ENCODE measurements around the gene PACRGL. TPM values are rescaled to one million over a fixed set of nuclear protein-coding genes. Genes with fewer than 3 reads are reported as not detected.

Gene PACRGL
- total and polyA plus RNA-seq, 2 of the 4 experiments (the other 2 are of a cell fraction): 7.4 to 13.1 TPM

DNA sequence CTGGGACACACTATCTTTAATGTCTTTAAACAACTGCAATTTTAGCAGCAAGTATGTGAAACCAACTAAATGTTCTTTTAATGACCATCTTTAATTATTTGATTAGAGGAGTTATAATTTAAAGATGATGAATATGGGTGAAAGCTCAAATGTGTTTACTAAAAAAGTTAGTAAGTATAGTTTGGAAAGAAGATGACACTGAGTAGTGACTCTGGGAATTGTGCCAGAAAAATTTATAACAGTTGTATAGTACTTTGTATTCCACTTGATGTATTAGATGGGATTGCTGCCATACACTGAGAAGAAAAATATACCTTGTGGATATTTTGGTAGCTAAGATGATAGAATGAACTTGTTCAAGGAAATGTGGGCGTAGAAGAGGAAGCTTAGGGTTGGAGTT lies 19.5 kb upstream of the PACRGL start:
- Histone ChIP-seq H2BK20ac (ENCODE audit: low read depth, low read length) (no peak overlapping the region), H4K20me1 (ENCODE audit: insufficient read depth, low read length) (no peaks in the 10 kb centered on the region), H3K9ac (ENCODE audit: low read depth, low read length) (no peak overlapping the region), H2BK15ac (ENCODE audit: low read depth, low read length) (no peak overlapping the region), H3K56ac (ENCODE audit: extremely low read depth, insufficient read depth, low read length) (no peak overlapping the region), H3K4me3 (ENCODE audit: insufficient read depth, low read depth, low read length) (no peak overlapping the region), H4K5ac (ENCODE audit: low read depth, low read length) (no peak overlapping the region), H3K36me3 (ENCODE audit: control insufficient read depth, insufficient read depth, low read length) (no peaks in the 10 kb centered on the region), H3K4me1 (ENCODE audit: control insufficient read depth, insufficient read depth, low read length) (no peaks in the 10 kb centered on the region), H3K14ac (replicated peaks; ENCODE audit: low read depth, low read length) (no peak overlapping the region), H3K79me1 (ENCODE audit: low read depth in 1 of 2, low read length in 2 of 2) (no peaks in the 10 kb centered on the region), H3K27me3 (ENCODE audit: control insufficient read depth, insufficient read depth, low read length) (peaks cover 14% of the 10 kb centered on the region), H3K27ac (ENCODE audit: insufficient read depth, low read length) (no peak overlapping the region), H4K8ac (ENCODE audit: low read depth in 2 of 2, low read length in 2 of 2) (no peak overlapping the region), H2AK9ac (replicated peaks; ENCODE audit: low read depth, low read length, poor library complexity) (no peak overlapping the region), H3K23ac (ENCODE audit: low read depth, low read length) (no peak overlapping the region), H2BK5ac (ENCODE audit: low read depth, low read length, poor library complexity, severe bottlenecking) (no peak overlapping the region), H2AK5ac (ENCODE audit: low read depth, low read length) (no peak overlapping the region), H2AFZ (replicated peaks; ENCODE audit: low read length, poor library complexity) (no peak overlapping the region), H3K9me1 (ENCODE audit: insufficient read depth, low read length) (no peaks in the 10 kb centered on the region), H3K18ac (ENCODE audit: low read depth, low read length) (no peak overlapping the region), H3K9me3 (ENCODE audit: control insufficient read depth, insufficient read depth, low read length) (no peaks in the 10 kb centered on the region), H3K4me2 (ENCODE audit: low read depth, low read length) (no peak overlapping the region), H3K4ac (ENCODE audit: low read depth, low read length) (no peak overlapping the region), H4K91ac (ENCODE audit: insufficient read depth, low read depth, low read length) (no peak overlapping the region), H2BK120ac (ENCODE audit: low read depth, low read length) (no peak overlapping the region)
- ATAC-seq (ENCODE audit: low read depth): no peak
- TF ChIP-seq MAFK (IDR thresholded peaks at IDR 0.05; ENCODE audit: low read depth, low read length) (no peak), MAZ (IDR thresholded peaks at IDR 0.05; ENCODE audit: borderline replicate concordance, low read depth, low read length) (no peak), RAD21 (IDR thresholded peaks at IDR 0.05; ENCODE audit: low read length) (no peak), MXI1 (IDR thresholded peaks at IDR 0.05; ENCODE audit: borderline replicate concordance, low read depth, low read length) (no peak), RCOR1 (IDR thresholded peaks at IDR 0.05; ENCODE audit: insufficient replicate concordance, low read length) (no peak), SMC3 (IDR thresholded peaks at IDR 0.05; ENCODE audit: low read depth, low read length) (no peak), USF2 (IDR thresholded peaks at IDR 0.05; ENCODE audit: low read depth, low read length) (no peak), ELK1 (IDR thresholded peaks at IDR 0.05; ENCODE audit: borderline replicate concordance, low read depth, low read length) (no peak), BHLHE40 (IDR thresholded peaks at IDR 0.05; ENCODE audit: low read depth, low read length) (no peak), POLR2A (IDR thresholded peaks at IDR 0.05; ENCODE audit: low read depth, low read length) (no peak), NFE2L2 (IDR thresholded peaks at IDR 0.05; ENCODE audit: low read depth, low read length) (no peak), CEBPB (IDR thresholded peaks at IDR 0.05; ENCODE audit: low read depth, low read length) (no peak), RFX5 (IDR thresholded peaks at IDR 0.05; ENCODE audit: low read depth, low read length) (no peak), CHD1 (IDR thresholded peaks at IDR 0.05; ENCODE audit: low read depth, low read length) (no peak), FOS (IDR thresholded peaks at IDR 0.05; ENCODE audit: low read depth, low read length) (no peak)
- TF ChIP-seq, protein P1, sequence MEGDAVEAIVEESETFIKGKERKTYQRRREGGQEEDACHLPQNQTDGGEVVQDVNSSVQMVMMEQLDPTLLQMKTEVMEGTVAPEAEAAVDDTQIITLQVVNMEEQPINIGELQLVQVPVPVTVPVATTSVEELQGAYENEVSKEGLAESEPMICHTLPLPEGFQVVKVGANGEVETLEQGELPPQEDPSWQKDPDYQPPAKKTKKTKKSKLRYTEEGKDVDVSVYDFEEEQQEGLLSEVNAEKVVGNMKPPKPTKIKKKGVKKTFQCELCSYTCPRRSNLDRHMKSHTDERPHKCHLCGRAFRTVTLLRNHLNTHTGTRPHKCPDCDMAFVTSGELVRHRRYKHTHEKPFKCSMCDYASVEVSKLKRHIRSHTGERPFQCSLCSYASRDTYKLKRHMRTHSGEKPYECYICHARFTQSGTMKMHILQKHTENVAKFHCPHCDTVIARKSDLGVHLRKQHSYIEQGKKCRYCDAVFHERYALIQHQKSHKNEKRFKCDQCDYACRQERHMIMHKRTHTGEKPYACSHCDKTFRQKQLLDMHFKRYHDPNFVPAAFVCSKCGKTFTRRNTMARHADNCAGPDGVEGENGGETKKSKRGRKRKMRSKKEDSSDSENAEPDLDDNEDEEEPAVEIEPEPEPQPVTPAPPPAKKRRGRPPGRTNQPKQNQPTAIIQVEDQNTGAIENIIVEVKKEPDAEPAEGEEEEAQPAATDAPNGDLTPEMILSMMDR (conservative IDR thresholded peaks at IDR 0.05; ENCODE audit: low read depth, low read length): no peak
- no peak for DNase-seq
- BruUV-seq (replicated peaks): no TSS peak
- 80% methylated on average over 1 of the region's 1 CpG; no CpG with 5 or more reads in 1 of the 2 experiments for WGBS, 2 experiments (ENCODE audit: extremely low coverage in 2 of 2, insufficient read length in 1 of 2)
- ChIA-PET CTCF (no interaction called here), POLR2A (ENCODE audit: unreplicated experiment) (no interaction called here)
- dilution Hi-C loops (cut with HindIII; ENCODE audit: low sequenced_read_pairs, unreplicated experiment) (no loop called here), intact Hi-C loops (cut with micrococcal nuclease) (no loop called here), in situ Hi-C loops (cut with MboI; ENCODE audit: low sequenced_read_pairs) (loop anchor here (10.0 kb wide), 3 partner anchors 136 to 1996 kb away; no protein-coding TSS in a partner anchor)

Data from IMR-90 (cell line).